OCI-LY1 (cell line): ENCODE results near the gene SSR2.

ENCODE experiments used
- CTCF ChIP-seq: fragments of 200-600 bp; sonication (generic), shearing (Covaris generic); IDR thresholded peaks from 2 replicates; pipeline ENCODE4 v1.5.1; 2017; ENCODE audit warnings: mild to moderate bottlenecking, antibody characterized with exemption, low read length, moderate library complexity, mixed read lengths
- EZH2 ChIP-seq: fragments of 200-600 bp; sonication (generic), shearing (Covaris generic); IDR thresholded peaks from 2 replicates; pipeline ENCODE4 v1.8.0; 2017; ENCODE audit warnings: borderline replicate concordance, mixed run types, mild to moderate bottlenecking, antibody characterized with exemption, low read length, moderate library complexity, mixed read lengths

DNA sequence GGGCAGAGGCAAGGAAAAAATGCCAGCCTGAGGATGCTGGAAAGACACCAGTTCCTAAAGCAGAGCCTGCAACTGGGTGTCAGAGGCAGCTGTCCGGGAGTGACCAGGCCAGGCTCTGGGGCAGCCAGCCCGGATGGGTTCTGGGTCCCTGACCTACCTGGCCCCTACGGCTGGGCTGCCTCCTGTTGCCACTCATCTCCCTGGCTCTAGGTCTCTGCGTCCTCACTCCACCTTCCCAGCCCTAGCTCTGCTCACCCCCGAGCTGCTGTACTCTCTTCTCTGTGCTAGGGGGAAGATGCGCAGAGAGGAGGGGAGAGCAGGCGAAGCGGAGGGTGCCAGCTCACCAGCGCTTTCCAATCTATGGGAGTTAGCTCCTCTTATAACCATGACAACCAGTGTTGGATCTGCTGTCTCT, 51.4 kb downstream of the SSR2 start:
- TF ChIP-seq CTCF (no peak), EZH2 (no peak)
